A549 (cell line): ENCODE results near the gene SUGCT. TPM values are rescaled to one million over a fixed set of nuclear protein-coding genes. Genes with fewer than 3 reads are reported as not detected.
"Not testable (repeated sequence)": the region's sequence is repeated elsewhere in the genome, so short reads cannot be mapped to it uniquely, and the experiment has no call there.

Experiments used
- ATAC-seq, 2 experiments: fragments of 200-7000 bp in 1 of 2; fragments of >200 bp in 1 of 2; cut with Nextera tagmentation in 1 of 2; cut with Tn5 transposase in 1 of 2; 3 replicates each; pipeline versions ENCODE4 v1.8.0 to v1.9.1; 2018 to 2020; ENCODE audit warnings: mild to moderate bottlenecking in 1 of 2, moderate library complexity in 1 of 2
- CTCF ChIA-PET: fragments of 300-600 bp; sonication (Branson Sonifier 250); formaldehyde crosslinking; extraction: SDS; loops from one replicate; lab custom pipeline; 2021; ENCODE audit warnings: antibody characterized with exemption, inconsistent platforms; lab: Yijun Ruan, JAX
- POLR2A ChIA-PET: fragments of 350-600 bp; formaldehyde crosslinking; extraction: SDS; loops from one replicate; lab custom pipeline; 2021; ENCODE audit warnings: antibody characterized with exemption, inconsistent platforms; lab: Yijun Ruan, JAX
- DNase-seq, 2 experiments: peaks; one replicate each; pipeline versions ENCODE4 v3.0.0 to v3.0.0-alpha.2; 2011 to 2016; ENCODE audit warnings: low read depth in 1 of 2, low spot score in 1 of 2
- FAIRE-seq: peaks from 2 replicates; lab custom pipeline; 2011; peaks lifted over from hg19 to GRCh38; lab: Jason Lieb, UNC
- H3K27ac ChIP-seq, 2 experiments: fragments of >200 bp; sonication (Bioruptor Twin); formaldehyde crosslinking; 3 replicates each; pipeline ENCODE4 v1.5.1; 2016 to 2017
- H3K4me1 ChIP-seq: fragments of >200 bp; sonication (Bioruptor Twin); formaldehyde crosslinking; 3 replicates; pipeline ENCODE4 v1.6.1; 2016
- H3K4me2 ChIP-seq: fragments of >200 bp; sonication (Bioruptor Twin); formaldehyde crosslinking; 3 replicates; pipeline ENCODE4 v1.6.1; 2016
- H3K4me3 ChIP-seq: fragments of >200 bp; sonication (Bioruptor Twin); formaldehyde crosslinking; 3 replicates; pipeline ENCODE4 v1.5.1; 2016
- H3K9me3 ChIP-seq: fragments of >200 bp; sonication (Bioruptor Twin); formaldehyde crosslinking; 3 replicates; pipeline ENCODE4 v1.6.1; 2016
- ATOH8 ChIP-seq: fragments of 250-450 bp; sonication (Bioruptor Pico); IDR thresholded peaks from 2 replicates; pipeline ENCODE4 v1.5.0; 2020; ENCODE audit warnings: low read depth, mild to moderate bottlenecking, moderate library complexity
- CBX8 ChIP-seq: fragments of 200-600 bp; sonication (generic); IDR thresholded peaks from 2 replicates; pipeline ENCODE4 v1.6.1; 2016
- CHD4 ChIP-seq: fragments of 200-600 bp; sonication (generic); IDR thresholded peaks from 2 replicates; pipeline ENCODE4 v1.6.1; 2016; ENCODE audit warnings: antibody characterized with exemption, mild to moderate bottlenecking, borderline replicate concordance
- FOSB ChIP-seq: fragments of 250-450 bp; sonication (Bioruptor Pico); IDR thresholded peaks from 2 replicates; pipeline ENCODE4 v1.5.0; 2020; ENCODE audit warnings: mild to moderate bottlenecking, moderate library complexity
- FOSL2 ChIP-seq, 2 experiments: fragments of 450-650 bp in 1 of 2; fragments of >200 bp in 1 of 2; sonication (Bioruptor Twin) in 1 of 2; formaldehyde crosslinking; IDR thresholded peaks; 2 replicates each; pipeline versions ENCODE4 v1.5.0 to v1.6.1; 2016 to 2020; ENCODE audit warnings: mild to moderate bottlenecking in 1 of 2, moderate library complexity in 1 of 2
- GATA3 ChIP-seq: IDR thresholded peaks from 2 replicates; pipeline ENCODE4 v1.6.1; 2012; ENCODE audit warnings: borderline replicate concordance
- HDAC2 ChIP-seq: fragments of 200-600 bp; sonication (generic); IDR thresholded peaks from 2 replicates; pipeline ENCODE4 v1.6.1; 2016
- HMGXB4 ChIP-seq: fragments of 250-450 bp; sonication (Bioruptor Pico); IDR thresholded peaks from 2 replicates; pipeline ENCODE4 v1.5.0; 2021; ENCODE audit warnings: mild to moderate bottlenecking, moderate library complexity, borderline replicate concordance
- JUNB ChIP-seq: fragments of >200 bp; sonication (Bioruptor Twin); formaldehyde crosslinking; IDR thresholded peaks from 2 replicates; pipeline ENCODE4 v1.6.1; 2016
- KDM1A ChIP-seq: fragments of 200-600 bp; sonication (generic); IDR thresholded peaks from 2 replicates; pipeline ENCODE4 v1.6.1; 2016; ENCODE audit warnings: low read depth, mild to moderate bottlenecking
- KDM5A ChIP-seq: fragments of 200-600 bp; sonication (generic); IDR thresholded peaks from 2 replicates; pipeline ENCODE4 v1.6.1; 2016; ENCODE audit warnings: antibody characterized with exemption, mild to moderate bottlenecking
- MAX ChIP-seq: IDR thresholded peaks from 2 replicates; pipeline ENCODE4 v1.6.1; 2012
- MAZ ChIP-seq: fragments of 150-350 bp; IDR thresholded peaks from 2 replicates; pipeline ENCODE4 v1.6.1; 2014; ENCODE audit warnings: antibody characterized with exemption, low read depth, low read length, borderline replicate concordance
- MYC ChIP-seq: IDR thresholded peaks from 2 replicates; pipeline ENCODE4 v1.6.1; 2012; ENCODE audit warnings: mild to moderate bottlenecking, inconsistent platforms, low read length, improper control_type of control experiment, borderline replicate concordance
- NPAS2 ChIP-seq: fragments of 250-450 bp; sonication (Bioruptor Pico); IDR thresholded peaks from 2 replicates; pipeline ENCODE4 v1.8.0; 2022; ENCODE audit warnings: mild to moderate bottlenecking, moderate library complexity, borderline replicate concordance
- RCOR1 ChIP-seq: fragments of 150-350 bp; IDR thresholded peaks from 2 replicates; pipeline ENCODE4 v1.6.1; 2014; ENCODE audit warnings: antibody characterized with exemption, low read length, low read depth
- RFX5 ChIP-seq: fragments of 450-650 bp; IDR thresholded peaks from 2 replicates; pipeline ENCODE4 v1.7.1; 2014; ENCODE audit warnings: antibody characterized with exemption, mild to moderate bottlenecking, moderate library complexity
- RNF2 ChIP-seq: fragments of 200-600 bp; sonication (generic); IDR thresholded peaks from 2 replicates; pipeline ENCODE4 v1.6.1; 2016; ENCODE audit warnings: low read depth, mild to moderate bottlenecking, antibody characterized with exemption, moderate library complexity, borderline replicate concordance
- USF2 ChIP-seq: fragments of 450-650 bp; IDR thresholded peaks from 2 replicates; pipeline ENCODE4 v1.6.1; 2014; ENCODE audit warnings: antibody characterized with exemption
- WGBS: methylation state at CpG from one replicate; pipeline ENCODE4 v1.1.6; 2017; ENCODE audit errors: missing lambda C conversion rate; 5-methylcytosine and 5-hydroxymethylcytosine counted together
- polyA plus RNA-seq, 4 experiments: library from polyadenylated mRNA; depleted of rRNA in 3 of 4; stranded (reverse); fragments of >200 nt; fragmentation: RNase III in 1 of 4; extraction: RNeasy Plus Mini Kit Qiagen cat#74134 plus additional on column Dnase treatment in 1 of 4; gene quantifications; 2 replicates in 3 of 4; 3 replicates in 1 of 4; pipeline ENCODE4 v1.2.3, GENCODE V29; 2011 to 2017

SUGCT gene
- polyA plus RNA-seq, 2 of the 4 experiments (the other 2 are of a cell fraction), result 1.4 to 1.6 TPM

- TF ChIP-seq MYC (no peak), FOSB (CRISPR knock-in tag) (no peak), GATA3 (no peak), USF2 (no peak)
- H3K4me3 ChIP-seq, result no peak overlapping the region
- CTCF ChIA-PET, result no interaction called here
- POLR2A ChIA-PET, result no interaction called here
- no peaks in the 10 kb centered on the region for H3K9me3 ChIP-seq
- no peak overlapping the region for H3K27ac ChIP-seq
- ATAC-seq (no peak), DNase-seq (no peak), FAIRE-seq (no peak)
- WGBS, result 25% methylated on average over 4 of the region's 4 CpGs
- H3K4me2 ChIP-seq, result no peak overlapping the region
- no peaks in the 10 kb centered on the region for H3K4me1 ChIP-seq
Measured at GRCh38 chr7:40621592-40621998, 486.8 kb downstream of the SUGCT start.

- CTCF ChIA-PET, result no interaction called here
- H3K4me2 ChIP-seq, result no peak overlapping the region
- ATAC-seq (no peak), FAIRE-seq (no peak), DNase-seq (no peak)
- H3K27ac ChIP-seq, result no peak overlapping the region
- TF ChIP-seq HDAC2, result no peak
- TF ChIP-seq MAX, result no peak
- no peak for TF ChIP-seq KDM5A
- TF ChIP-seq HMGXB4 (CRISPR knock-in tag), result no peak
- WGBS, result 34% methylated on average over 3 of the region's 3 CpGs
- H3K4me3 ChIP-seq, result no peak overlapping the region
- no peaks in the 10 kb centered on the region for H3K9me3 ChIP-seq
- POLR2A ChIA-PET, result no interaction called here
- no peaks in the 10 kb centered on the region for H3K4me1 ChIP-seq
Measured at GRCh38 chr7:40622941-40623501, 488.2 kb downstream of the SUGCT start.

GRCh38 chr7:40623863-40624262 lies 489.1 kb downstream of the SUGCT start:
- FAIRE-seq (no peak), DNase-seq (no peak), ATAC-seq (no peak)
- H3K4me1 ChIP-seq, result no peaks in the 10 kb centered on the region
- ChIA-PET POLR2A (no interaction called here), CTCF (interaction anchor here (1.2 kb wide), 1 partner anchor 19 kb away, joined by 5 read pairs; no protein-coding TSS in a partner anchor)
- H3K4me2 ChIP-seq, result no peak overlapping the region
- WGBS, result 47% methylated on average over 2 of the region's 2 CpGs
- H3K9me3 ChIP-seq, result no peaks in the 10 kb centered on the region
- no peak overlapping the region for H3K4me3 ChIP-seq
- no peak for TF ChIP-seq RFX5
- no peak for TF ChIP-seq NPAS2 (CRISPR knock-in tag)
- no peak for TF ChIP-seq KDM1A
- no peak for TF ChIP-seq RCOR1
- no peak for TF ChIP-seq RNF2
- TF ChIP-seq ATOH8 (CRISPR knock-in tag), result no peak
- TF ChIP-seq JUNB, result no peak
- TF ChIP-seq CHD4, result no peak
- TF ChIP-seq MAZ, result no peak
- TF ChIP-seq FOSL2 (IDR thresholded peaks at IDR 0.05), result no peak
- TF ChIP-seq FOSL2 (CRISPR knock-in tag; IDR thresholded peaks at IDR 0.05), result no peak
- TF ChIP-seq CBX8, result no peak
- no peak overlapping the region for H3K27ac ChIP-seq

GRCh38 chr7:40627361-40627760 lies 492.6 kb downstream of the SUGCT start:
- H3K9me3 ChIP-seq, H3K4me1 ChIP-seq, CTCF ChIA-PET, H3K27ac ChIP-seq, POLR2A ChIA-PET, H3K4me2 ChIP-seq, FAIRE-seq, H3K4me3 ChIP-seq, ATAC-seq: not testable (repeated sequence)
- 43% methylated on average over 1 of the region's 1 CpG for WGBS
- peak in 1 of 2 experiments; percentile 2 for DNase-seq
